GM21515 (cell line): ENCODE measurements around the gene CA5A.

Experiments
- ATAC-seq: cut with Tn5 transposase; IDR thresholded peaks from one replicate; pipeline ENCODE4 v1.9.1; 2021; ENCODE audit not compliant: unreplicated experiment

The CA5A gene

DNA sequence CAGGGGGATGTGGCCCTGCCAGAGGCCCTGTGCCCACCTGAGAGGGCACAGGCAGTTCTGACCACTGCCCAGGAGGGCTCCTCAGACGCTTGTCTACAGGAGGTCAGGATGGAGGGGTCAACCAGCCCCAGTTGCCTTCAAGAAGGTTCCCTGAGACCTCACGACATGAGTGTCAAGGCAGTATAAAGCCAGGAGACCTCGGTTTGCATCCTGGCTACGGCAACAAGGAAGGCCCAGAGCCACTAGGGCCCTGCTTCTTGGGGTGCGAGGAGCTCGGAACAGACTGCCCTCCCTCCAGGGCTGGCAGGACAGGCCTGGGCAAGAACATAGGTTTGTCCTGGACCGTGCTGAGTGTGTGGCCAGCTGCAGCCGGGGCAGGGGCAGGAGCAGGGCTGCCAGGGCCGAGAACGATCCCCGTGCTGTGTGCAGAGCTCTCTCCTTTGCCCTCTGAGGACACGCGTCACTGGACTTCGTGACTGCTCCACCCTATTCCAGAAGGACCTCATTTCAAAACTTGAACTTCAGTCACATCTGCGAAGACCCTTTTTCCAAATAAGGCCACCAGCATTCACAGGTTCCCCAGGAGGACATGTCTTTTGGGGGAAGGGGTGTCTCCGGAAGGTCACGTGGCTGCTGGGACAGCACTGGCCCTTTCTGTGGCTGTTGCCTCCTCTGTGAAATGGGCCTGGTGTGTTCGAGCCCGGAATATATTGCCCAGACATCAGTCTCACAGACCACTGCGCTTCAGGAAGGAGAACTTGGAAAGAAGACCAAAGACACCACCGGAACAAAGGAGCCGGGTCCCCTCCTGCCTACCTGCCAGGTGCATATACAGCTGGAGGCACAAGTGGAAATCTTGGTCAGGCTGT lies 94.8 kb downstream of the CA5A start:
- no peak for ATAC-seq

DNA sequence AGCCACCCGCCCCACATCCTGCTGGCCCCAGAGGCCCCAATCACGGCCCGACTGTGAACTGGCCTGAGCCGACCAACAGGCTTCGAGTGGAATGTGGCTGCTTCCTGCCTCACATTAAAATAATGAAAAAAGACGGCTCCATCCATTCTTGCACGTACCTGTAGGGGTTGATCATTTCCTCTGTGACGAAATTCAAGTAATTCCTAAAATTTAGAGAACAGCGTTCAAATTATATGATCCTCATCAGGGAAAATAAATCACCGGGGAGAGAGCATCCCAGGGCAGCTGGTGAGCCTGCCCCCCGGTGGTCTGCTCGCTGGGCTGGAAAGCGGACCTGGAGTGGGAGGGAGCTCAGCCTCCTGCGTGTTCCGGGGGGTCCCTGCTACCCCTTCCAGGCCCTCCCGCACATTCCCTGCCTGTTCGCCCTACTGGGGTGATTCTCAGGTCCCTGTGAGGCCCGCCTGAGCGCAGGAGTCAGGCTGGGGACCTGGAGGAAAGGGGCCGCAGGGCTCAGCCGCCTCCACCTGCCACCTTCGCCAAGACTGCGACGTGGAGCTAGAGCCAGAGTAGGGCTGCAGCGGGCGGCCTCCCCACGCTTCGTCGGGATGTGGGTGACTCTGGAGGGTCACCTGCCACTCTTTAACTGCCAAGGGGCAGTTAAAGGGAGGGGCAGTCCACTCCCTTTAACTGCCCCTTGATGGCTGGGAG lies 95.9 kb downstream of the CA5A start:
- no peak for ATAC-seq

GRCh38 chr16:87839542-87840270 lies 96.6 kb downstream of the CA5A start:
- ATAC-seq = no peak

- no peak for ATAC-seq
These were observed 97.4 kb downstream of the CA5A start for GRCh38 chr16:87838643-87839541.
